GM19193 (cell line): ENCODE results near the gene KRTAP2-3.

Source experiments
- POLR2A ChIP-seq: IDR thresholded peaks from 4 replicates; pipeline ENCODE4 v1.6.1; 2011; ENCODE audit not compliant: insufficient read depth, insufficient read length; ENCODE audit errors: extremely low read depth

The KRTAP2-3 gene

DNA sequence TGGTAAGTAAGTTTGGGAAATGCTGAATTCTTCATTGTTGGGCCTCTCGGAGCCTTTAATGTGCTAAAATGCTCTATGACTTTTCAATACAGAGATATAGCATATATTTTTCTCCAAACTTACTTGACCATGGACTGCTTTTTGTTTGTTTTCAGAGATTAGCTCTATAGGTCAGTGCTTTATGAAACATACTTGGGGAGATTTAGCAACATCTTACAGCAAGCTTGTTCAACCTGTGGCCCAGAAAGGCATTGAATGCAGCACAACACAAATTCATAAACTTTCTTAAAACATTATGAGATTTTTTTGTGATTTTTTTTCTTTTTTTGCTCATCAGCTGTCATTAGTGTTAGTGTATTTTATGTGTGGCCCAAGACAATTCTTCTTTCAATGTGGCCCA lies 50.0 kb downstream of the KRTAP2-3 start:
- TF ChIP-seq POLR2A = no peak

GRCh38 chr17:41009301-41009760 lies 50.6 kb downstream of the KRTAP2-3 start:
- TF ChIP-seq POLR2A = no peak
